Loucy (cell line): ENCODE measurements around the gene IMMT.

ENCODE experiments used
- EZH2phosphoT487 ChIP-seq: fragments of 200-600 bp; IDR thresholded peaks from 2 replicates; pipeline ENCODE4 v1.6.1; 2018; ENCODE audit warnings: antibody characterized with exemption, mild to moderate bottlenecking, moderate library complexity, borderline replicate concordance
- TF ChIP-seq, protein P1 (sequence below): fragments of 200-600 bp; sonication (generic); conservative IDR thresholded peaks from 2 replicates; pipeline ENCODE4 v1.5.1; 2014; ENCODE audit warnings: mild to moderate bottlenecking, antibody characterized with exemption, low read length

GRCh38 chr2:86094229-86094628 is 101.0 kb downstream of the IMMT start:
- TF ChIP-seq, protein P1, sequence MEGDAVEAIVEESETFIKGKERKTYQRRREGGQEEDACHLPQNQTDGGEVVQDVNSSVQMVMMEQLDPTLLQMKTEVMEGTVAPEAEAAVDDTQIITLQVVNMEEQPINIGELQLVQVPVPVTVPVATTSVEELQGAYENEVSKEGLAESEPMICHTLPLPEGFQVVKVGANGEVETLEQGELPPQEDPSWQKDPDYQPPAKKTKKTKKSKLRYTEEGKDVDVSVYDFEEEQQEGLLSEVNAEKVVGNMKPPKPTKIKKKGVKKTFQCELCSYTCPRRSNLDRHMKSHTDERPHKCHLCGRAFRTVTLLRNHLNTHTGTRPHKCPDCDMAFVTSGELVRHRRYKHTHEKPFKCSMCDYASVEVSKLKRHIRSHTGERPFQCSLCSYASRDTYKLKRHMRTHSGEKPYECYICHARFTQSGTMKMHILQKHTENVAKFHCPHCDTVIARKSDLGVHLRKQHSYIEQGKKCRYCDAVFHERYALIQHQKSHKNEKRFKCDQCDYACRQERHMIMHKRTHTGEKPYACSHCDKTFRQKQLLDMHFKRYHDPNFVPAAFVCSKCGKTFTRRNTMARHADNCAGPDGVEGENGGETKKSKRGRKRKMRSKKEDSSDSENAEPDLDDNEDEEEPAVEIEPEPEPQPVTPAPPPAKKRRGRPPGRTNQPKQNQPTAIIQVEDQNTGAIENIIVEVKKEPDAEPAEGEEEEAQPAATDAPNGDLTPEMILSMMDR = no peak
- TF ChIP-seq EZH2phosphoT487 = no peak
